Measurements from ENCODE around the gene INSR.

INSR gene

DNA sequence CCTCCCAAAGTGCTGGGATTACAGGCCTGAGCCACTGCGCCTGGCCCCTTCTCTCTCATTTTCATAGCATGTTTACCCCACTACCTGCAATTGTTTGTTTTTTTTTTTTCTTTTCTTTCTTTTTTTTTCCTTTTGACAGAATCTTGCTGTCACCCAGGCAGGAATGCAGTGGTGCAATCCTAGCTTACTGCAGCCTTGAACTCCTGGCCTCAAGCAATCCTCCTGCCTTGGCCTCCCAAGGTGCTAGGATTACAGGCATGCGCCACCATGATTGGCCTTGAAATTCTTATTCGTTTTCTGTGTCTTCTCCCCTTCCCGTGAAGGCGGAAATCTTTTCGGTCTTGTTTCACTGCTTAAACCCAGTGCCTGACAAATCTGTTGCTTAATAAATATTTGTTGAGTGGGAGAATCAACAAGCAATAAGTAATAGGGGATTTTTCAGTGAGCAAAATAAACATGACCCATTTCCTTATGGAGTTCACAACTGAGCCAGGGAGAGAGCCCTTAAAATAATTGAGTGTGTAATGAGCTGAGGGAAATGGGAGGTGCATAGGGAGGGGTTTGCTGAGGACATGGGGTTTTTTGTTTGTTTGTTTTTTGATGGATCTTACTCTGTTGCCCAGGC lies 1.8 kb upstream of the INSR start:
- FAIRE-seq, result no peak

DNA sequence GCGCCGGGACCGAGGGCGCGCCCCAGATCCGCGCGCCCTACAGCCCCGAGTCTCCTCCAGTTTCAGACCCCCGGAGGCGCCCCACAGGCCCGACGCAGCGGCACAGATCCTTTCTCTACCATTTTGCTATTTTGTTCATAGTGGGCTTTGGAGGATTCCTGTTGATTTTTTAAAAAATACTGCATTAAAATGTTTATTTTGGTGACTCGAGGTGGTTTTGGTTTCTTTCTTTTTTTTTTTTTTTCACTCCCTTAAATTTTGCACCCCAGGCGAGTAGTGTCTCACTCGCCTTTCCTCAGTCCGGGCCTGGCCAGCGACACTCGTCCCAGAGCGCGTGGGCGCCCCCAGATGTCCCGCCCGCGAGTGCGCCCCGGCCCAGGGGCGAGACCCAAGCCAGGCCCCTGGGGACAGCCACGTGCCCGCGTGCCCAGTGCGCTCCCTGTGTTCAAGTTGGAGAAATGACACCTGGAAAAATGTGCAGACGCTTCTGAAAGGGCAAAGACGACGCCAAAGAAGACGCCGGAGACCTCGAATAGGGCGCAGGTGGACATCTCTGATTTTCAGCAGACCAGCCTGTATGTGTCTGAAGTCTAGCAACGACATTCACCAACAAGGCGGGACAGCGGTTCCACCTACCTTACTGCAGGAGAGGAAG lies 471 bp upstream of the INSR start:
- no peak for FAIRE-seq

DNA sequence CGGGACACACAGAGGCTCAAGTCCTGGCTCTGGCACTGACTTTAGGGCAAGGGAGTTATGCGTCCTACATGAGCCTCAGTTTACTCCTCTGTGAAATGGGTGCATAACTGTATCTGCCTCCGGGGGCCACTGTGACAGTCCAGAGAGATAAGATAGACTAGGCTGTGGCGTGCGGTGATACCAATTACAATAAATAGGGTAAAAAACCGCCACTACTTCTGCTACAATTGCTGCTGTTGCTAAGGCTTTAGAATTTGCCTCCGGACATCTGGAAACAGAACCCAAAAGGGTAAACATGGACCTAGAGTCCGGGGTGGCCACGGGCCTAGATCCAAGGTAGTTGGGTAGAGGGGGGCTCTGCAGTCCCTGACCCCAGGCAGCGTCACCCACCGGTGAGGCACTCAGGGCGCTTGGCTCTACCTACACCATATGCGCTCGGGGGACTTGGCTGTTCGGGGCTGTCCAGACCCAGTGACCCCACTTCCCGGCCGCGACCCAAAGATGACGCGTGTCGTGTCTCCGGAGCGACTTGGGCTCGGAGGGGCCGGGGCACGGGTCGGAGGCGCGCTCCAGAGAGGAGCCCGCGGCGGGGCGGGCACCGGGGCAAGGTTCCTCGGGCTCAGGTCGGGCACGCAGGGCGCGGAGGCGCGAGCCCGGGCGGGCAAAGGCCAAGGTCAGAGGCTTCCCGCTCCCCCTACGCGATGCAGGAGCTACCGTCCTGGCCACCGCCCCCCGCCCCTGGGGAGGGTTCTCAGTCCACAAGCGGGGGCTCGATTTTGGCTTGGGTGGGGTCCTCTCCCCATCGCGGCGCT lies 1.1 kb downstream of the INSR start:
- no peak for FAIRE-seq

DNA sequence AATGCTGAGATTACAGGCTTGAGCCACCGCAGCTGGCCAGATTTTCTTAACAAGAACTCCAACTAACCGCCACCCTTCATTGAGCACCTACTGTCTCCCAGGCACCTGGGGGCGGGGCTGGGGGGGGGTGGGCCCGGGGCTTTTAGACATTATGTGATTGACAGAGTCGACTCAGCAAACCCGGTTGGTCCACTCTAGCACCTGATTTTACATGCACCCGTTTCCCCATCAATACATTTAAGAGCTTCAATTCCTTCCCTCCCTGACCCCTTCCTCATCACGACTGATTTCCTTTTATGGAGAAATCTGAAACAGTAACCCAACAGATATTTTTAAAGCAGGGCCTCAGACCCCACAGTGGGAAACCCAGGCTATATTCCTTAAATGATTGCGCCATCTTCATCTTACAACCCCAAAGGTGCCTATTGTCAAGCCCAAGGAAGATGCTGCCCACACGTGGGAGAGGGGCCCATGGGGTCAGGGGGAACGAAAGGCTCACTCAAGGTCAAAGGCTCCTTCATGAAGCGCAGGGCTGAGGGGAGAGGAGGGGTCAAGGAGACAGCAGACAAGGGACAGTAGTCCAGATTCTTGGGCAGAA lies 1.8 kb downstream of the INSR start:
- FAIRE-seq, result no peak

DNA sequence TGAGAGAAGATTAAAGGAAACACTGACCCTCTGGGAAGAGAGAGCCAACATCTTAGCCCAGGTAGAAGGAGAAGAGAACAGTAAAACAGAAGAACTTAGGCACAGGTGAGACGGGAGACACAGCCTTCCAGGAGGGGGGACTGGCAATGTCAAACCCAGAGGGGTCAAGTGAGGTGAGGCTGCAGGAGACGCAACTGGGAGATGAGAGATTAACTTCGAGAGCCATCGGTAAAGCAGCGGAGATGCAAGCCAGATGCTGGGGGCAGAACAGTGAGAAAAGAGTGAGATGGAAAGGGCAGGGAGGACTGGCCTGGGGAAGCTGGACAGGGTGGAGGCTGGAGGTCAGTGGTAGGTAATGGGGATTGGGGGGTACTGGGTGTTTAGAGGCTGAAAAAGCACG lies 5.2 kb downstream of the INSR start:
- no peak for FAIRE-seq

DNA sequence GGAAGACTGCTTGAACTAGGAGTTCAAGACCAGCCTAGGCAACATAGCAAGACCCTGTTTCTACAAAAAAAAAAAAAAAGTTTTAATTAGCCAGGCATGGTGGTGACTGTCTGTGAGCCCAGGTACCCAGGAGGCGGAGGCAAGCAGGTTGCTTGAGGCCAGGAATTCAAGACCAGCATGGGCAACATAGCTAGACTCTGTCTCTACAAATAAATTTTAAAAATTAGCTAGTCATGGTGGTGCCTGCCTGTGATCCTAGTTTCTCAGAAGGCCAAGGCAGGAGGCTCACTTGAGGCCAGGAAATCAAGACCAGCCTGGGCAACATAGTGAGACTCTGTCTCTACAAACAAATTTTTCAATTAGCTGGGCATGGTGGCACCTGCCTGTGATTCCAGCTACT lies 6.1 kb downstream of the INSR start:
- FAIRE-seq, result no peak

DNA sequence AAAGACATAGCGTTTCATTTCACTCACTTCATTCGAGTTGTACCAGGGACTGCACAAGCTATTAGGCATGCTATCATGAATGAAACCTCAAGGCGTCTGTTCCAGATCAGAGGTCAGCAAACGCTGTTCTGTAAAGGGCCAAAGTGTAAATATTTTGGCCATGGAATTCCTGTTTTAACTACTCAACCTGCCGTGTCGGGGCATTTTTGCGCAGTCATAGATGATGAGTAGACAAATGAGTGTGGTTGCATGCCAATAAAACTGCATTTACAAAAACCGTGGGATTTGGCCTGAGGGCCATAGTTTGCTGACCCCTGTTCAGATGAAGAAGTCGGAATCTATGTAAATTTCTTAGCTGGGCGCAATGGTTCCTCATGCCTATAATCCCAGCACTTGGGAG lies 6.5 kb downstream of the INSR start:
- no peak for FAIRE-seq

DNA sequence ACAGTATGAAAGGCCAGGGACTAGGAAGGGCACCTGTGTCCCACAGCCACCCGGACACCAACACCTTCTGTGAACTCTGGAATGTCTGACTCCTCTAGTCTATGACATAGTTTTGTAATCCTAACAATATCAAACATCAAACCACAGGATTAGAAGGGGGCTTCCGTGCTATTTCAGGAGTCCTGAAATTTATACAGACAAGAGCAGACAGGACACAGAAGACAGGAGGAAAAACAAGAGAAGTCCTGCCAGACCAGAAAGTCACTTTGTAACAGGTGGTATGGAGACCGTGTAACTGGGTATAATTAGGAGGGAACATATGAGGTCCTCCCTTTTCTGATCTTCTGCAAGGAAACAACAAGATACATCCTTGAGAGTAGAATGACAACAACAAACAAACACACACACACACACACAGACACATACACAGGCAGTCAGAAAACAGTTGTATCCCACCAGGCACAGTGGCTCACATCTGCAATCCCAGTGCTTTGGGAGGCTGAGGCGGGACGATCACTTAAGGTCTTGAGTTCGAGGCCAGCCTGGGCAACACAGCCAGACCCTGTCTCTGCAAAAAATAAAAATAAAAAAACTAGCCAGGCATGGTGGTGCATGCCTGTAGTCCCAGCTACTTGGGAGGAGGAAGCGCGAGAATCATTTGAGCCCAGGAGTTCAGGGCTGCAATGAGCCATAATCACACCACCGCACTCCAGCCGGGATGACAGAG lies 13.1 kb downstream of the INSR start:
- FAIRE-seq, result no peak

DNA sequence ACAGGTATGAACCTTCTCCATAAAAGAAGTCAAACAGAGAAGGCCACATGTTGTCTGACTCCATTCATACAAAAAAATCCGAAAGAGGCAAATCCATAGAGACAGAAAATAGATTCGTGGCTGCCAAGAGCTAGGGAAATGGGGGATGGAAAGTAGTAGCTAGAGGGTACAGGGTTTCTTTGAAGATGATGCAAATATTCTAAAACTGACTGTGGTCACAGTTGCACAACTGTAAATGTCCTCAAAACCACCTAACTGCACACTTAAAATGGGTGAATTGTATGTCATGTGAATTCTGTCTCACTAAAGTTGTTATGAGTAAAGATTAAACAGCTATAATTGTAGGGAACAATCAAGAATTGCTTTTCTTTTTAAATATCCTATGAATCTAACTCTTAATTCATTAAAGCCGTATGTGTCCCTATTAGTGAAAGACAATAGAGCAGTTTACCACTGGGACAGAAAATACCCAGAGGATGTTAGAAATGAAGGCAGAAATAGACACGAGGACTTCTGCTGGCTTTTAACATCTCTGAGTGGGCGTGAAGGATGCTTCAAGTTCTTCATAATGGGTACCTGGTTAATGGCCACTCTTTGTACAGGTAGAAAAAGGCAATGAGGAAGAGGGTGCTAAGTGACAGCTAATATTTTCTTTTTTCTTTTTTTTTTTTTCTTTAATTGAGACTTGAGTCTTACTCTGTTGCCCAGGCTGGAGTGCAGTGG lies 21.2 kb downstream of the INSR start:
- FAIRE-seq, result no peak

DNA sequence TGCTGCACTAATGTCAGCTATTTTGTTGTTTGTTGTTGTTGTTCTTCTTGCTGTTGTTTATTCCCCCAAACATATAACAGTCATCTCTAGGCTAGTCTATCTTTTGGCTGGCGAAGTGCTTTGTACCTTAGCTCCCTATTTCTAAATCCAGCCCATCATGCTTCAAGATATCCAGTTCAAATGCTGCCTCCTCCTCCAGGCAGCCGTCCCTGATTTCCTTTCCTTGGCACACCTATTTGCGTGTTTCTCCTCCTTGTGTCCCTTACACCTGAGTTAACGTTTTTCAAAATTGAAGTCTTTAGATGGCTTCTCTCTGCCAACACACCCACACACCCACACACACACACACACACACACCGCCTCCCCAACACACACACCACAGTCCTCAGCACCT lies 25.5 kb downstream of the INSR start:
- FAIRE-seq, result no peak

DNA sequence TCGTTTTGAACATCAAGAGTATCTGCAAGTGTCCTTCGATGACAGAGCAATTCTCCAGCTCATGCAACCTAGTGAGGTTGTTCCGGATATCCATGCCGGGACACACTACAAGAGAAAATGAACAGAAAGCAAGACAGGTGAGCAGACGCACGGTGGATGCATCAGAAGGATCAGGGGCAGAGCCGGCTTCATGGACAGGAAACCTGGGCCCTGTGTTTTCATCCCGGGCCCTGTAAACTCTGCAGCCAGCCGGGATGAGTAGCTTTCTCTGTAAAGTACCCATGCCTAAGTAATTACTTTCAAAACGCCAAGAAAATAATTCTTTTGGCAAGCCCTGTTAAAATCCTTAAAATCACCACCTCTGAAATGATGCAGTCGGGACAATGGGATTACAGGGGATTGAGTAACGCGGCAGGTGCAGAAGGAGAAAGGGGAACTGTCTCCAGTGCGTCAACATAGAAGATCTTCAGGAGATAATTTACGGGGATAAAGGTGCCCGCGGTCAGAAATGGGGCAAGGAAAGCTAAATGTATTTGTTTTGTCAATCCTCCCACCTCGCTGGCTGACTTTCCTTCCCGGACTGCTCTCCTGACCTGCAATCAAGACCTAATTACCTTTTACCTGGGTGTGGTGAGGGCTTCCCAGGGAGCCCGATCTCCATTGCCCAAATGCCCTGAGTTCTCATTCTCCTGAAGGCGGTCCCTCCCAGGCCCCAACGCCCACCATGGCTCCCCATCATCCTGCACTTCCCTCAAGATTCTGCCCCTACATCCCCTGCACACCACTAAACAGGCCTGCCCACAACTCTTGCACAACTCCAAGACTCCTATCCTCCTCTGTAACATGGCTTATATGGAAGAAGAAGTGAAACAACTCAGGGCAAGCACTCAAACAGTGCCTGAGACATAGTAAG lies 26.2 kb downstream of the INSR start:
- FAIRE-seq, result no peak

DNA sequence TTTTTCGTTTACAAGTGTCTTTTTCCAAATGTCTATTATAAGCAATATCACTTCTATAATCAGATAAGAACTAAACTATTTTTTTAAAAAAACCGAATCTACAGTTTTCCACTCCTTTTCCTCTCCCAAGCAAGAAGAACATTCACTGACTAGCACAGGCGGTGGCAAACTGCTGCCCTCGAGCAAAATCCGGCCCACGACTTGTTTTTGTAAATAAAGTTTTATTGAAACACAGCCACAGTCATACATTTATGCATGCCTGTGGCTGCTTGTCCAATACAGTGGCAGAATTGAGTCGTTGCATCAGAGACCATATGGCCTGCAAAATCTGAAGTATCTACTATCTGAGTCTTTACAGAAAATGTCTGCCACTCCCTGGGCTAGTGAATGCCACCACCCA lies 27.4 kb downstream of the INSR start:
- no peak for FAIRE-seq

DNA sequence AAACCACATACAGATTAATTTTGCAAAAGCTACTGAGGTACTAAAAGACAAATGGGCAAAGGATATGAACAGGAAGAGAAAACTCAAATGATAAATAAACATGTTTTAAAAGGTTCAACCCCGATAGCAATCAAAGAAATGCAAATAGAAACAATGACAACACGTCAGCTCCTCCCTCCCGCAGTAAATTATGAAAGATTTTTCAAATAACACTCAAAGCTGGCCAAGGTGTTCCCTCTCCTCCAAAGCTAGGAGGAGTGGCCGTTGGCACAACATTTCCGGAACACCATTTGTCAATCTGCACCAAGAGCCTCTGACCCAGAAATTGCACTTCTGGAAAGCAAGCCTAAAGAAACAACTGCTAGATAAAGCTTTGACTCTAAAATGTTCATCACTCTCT lies 28.3 kb downstream of the INSR start:
- FAIRE-seq, result no peak

DNA sequence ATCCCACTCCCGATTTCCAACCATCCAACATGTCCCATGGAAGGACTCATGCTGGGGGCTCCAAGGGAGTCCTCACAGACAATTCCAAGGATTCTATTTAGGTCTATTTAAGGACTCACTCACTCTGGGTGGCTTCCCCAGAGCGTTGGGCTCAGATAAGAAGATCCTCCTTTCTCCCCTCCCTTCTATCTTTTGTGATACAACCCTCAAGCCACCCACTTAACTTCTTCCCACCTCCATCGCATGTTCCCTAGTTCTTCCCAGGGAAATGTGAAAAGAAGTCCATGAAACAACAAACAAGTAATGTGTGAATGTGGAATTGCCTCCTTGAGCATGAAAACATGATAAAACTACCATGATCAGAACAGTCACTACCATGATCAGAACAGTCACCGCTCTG lies 29.4 kb downstream of the INSR start:
- FAIRE-seq, result no peak

DNA sequence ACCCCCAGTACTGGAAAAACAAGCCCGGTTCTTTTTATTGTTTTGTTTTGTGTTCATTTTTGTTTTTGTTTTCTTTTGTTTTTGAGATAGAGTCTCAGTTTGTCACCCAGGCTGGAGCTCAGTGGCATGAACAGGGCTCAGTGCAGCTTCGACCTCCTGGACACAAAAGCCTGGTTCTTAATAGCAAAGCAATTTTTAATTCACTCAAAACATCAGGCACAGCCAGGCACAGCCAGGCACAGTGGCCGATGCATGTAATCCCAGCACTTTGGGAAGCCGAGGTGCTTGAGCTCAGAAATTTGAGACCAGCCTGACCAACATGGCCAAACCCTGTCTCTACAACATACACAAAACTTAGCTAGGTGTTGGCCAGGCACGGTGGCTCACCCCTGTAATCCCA lies 30.7 kb downstream of the INSR start:
- FAIRE-seq, result no peak

DNA sequence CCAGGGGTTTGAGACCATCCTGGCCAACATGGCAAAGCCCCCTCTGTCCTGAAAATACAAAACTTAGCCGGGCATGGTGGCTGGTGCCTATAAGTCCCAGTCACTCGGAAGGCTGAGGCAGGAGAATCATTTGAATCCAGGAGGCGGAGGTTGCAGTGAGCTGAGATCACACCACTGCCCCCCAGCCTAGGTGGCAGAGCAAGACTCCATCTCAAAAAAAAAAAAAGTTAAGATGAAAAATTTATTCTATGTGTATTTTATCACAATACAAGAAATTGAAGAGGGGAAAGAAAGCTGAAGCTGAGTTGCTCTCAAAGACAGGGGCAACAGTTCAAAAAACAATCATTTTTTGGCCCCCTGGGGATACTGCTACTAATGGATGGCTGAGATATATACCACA lies 31.1 kb downstream of the INSR start:
- no peak for FAIRE-seq

DNA sequence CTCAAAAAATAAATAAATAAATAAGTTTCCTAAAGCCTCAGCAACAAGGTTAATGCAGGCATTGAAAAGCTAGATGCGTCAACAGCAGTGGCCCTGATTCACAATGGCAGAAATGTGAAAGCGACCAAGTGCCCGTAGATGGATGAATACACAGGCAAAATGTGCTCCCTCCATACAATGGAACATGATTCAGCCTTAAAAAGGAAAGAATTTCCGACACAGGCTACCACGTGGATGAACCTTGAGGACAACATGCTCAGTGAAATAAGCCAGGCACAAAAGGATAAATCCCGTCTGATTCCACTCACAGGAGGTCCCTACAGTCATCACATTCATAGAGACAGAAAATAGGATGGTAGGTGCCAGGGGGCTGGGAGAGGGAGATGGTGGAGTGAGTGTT lies 31.7 kb downstream of the INSR start:
- FAIRE-seq, result no peak

DNA sequence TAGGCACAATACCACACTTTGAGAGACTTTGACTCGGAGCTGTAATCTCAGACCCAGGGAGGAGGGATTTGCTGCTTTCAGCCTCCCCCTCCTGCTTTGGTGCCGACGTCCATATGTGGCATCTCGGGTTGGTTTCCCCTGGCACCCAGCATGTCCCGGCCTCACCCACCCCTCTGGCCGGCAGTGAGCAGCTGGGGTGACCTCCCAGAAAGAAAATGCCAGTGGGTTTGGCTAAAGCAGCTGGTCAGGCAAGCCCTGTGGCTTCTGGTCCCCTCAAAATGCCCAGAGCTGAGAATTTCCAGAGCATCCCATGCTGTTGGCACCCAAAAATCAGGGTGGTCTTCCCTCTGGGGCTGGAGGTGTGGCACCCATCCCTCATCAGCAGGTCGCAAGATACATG lies 34.1 kb downstream of the INSR start:
- no peak for FAIRE-seq

DNA sequence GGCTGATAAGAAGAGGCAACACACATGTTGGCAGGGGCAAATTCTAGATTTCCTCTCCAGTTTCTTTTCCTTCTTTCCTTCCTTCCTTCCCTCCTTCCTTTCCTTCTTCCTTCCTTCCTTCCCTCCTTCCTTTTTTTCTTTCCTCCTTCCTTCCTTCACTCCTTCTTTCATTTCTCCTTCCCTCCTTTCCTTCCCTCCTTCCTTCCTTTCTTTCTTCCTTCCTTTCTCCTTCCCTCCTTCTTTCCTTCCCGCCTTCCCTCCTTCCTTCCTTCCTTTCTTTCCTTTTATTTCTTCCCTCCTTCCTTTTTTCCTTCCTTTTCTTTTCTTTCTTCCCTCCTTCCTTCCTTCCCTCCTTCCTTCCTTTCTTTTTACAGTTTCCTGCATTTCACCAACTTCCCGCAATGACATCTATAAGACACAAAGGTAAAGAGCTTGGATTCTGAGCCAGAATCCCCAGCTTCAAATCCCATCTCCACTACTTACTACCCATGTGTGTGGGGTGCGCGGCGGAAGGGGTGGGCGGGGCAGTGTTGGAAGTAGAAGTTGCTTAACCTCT lies 35.3 kb downstream of the INSR start:
- no peak for FAIRE-seq

DNA sequence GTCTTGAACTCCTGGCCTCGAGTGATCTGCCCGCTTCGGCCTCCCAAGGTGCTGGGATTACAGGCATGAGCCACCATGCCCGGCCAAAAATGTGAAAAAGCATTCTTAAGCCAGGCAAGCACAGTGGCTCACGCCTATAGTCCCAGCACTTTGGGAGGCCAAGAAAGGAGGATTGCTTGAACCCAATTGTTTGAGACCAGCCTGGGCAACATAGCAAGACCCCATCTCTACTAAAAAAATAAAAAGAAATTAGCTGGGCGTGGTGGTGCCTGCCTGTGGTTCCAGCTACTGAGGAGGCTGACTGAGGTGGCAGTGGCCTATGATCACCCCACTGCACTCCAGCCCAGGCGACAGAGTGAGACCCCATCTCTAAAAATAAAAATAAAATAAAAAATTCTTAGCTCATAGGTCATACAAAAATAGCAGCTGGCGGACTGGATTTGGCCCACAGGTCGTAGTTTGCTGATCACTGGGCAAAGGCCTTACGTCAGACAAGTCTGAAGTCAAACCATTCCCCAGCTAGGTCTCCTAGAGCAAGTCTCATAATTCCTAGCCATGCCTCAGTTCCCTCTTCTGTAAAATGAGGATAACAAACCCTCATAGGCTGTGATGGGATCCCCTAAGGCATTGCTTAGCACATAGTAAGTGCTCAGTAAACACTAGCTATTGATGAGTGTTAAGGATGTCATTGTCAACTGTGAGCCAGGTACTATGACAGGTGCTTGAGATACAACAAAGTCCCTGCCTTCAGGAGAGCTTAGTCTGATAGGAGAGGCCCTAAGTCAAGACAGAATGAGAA lies 36.0 kb downstream of the INSR start:
- no peak for FAIRE-seq

Data from colon (tissue), 2 donors.